Measurements from ENCODE around the gene SFN. TPM values are rescaled to one million over a fixed set of nuclear protein-coding genes. Genes with fewer than 3 reads are reported as not detected.

SFN gene
- total and polyA plus RNA-seq, 7 donors: 1.1 to 729 (median 209) TPM; not detected in 2

GRCh38 chr1:26824731-26825130 is 38.2 kb upstream of the SFN start:
- DNase-seq: no peak
- Histone ChIP-seq H3K27me3 (no peaks in the 10 kb centered on the region), H3K4me1 (peaks cover 0 to 36% (median 32%) of the 10 kb centered on the region in 4 donors), H3K36me3 (no peaks in the 10 kb centered on the region), H3K9me3 (no peaks in the 10 kb centered on the region), H3K27ac (no peak overlapping the region), H3K4me3 (no peak overlapping the region)
- 43 to 77% methylated on average over 3 of the region's 3 CpGs for WGBS, 2 donors
- intact Hi-C loops (cut with DNase I): no loop called here
- TF ChIP-seq CTCF (IDR thresholded peaks at IDR 0.05) (no peak), POLR2A (IDR thresholded peaks at IDR 0.05) (no peak), EP300 (IDR thresholded peaks at IDR 0.05) (no peak), POLR2AphosphoS5 (IDR thresholded peaks at IDR 0.05) (no peak)

GRCh38 chr1:26826261-26827105 is 36.5 kb upstream of the SFN start, which contains the start of gene ZDHHC18:
Gene ZDHHC18 (plus strand): TSS chr1:26826688. CDS start chr1:26826805, 117 bp downstream.
- TF ChIP-seq EP300 (IDR thresholded peaks at IDR 0.05) (no peak), POLR2A (IDR thresholded peaks at IDR 0.05) (no peak), POLR2AphosphoS5 (IDR thresholded peaks at IDR 0.05) (peak in 2 of 4 donors; percentile 8 to 43), CTCF (IDR thresholded peaks at IDR 0.05) (peak; percentile 16 to 44 (median 28))
- intact Hi-C loops (cut with DNase I): loop anchor here (1.0 kb wide), 1 partner anchor 39 kb away; no protein-coding TSS in a partner anchor
- Histone ChIP-seq H3K4me3 (peak within 1 kb of the TSS; percentile 68 to 90 (median 86)), H3K27ac (peak within 1 kb of the TSS; percentile 73 to 86 (median 83)), H3K36me3 (no peaks in the 10 kb centered on the region), H3K4me1 (peaks cover 0 to 40% (median 33%) of the 10 kb centered on the region in 4 donors), H3K9me3 (no peaks in the 10 kb centered on the region), H3K27me3 (no peaks in the 10 kb centered on the region)
- peak; percentile 82 for DNase-seq
- WGBS, 2 donors: 1% methylated on average over 107 of the region's 107 CpGs

GRCh38 chr1:26827106-26827604 is 35.8 kb upstream of the SFN start:
- H3K4me1 ChIP-seq: peaks cover 0 to 40% (median 33%) of the 10 kb centered on the region in 4 donors
- peaks cover 0 to 5% (median under 1%) of the 10 kb centered on the region in 4 donors for H3K36me3 ChIP-seq
- 1% methylated on average over 17 of the region's 17 CpGs for WGBS, 2 donors
- H3K4me3 ChIP-seq: peak overlapping the region; percentile 68 to 90 (median 86)
- H3K27ac ChIP-seq: peak overlapping the region; percentile 73 to 86 (median 83)
- intact Hi-C loops (cut with DNase I): no loop called here
- DNase-seq: no peak
- no peak for TF ChIP-seq EP300 (IDR thresholded peaks at IDR 0.05)
- TF ChIP-seq CTCF (IDR thresholded peaks at IDR 0.05): no peak
- TF ChIP-seq POLR2AphosphoS5 (IDR thresholded peaks at IDR 0.05): no peak
- no peak for TF ChIP-seq POLR2A (IDR thresholded peaks at IDR 0.05)
- H3K27me3 ChIP-seq: no peaks in the 10 kb centered on the region
- no peaks in the 10 kb centered on the region for H3K9me3 ChIP-seq

DNA sequence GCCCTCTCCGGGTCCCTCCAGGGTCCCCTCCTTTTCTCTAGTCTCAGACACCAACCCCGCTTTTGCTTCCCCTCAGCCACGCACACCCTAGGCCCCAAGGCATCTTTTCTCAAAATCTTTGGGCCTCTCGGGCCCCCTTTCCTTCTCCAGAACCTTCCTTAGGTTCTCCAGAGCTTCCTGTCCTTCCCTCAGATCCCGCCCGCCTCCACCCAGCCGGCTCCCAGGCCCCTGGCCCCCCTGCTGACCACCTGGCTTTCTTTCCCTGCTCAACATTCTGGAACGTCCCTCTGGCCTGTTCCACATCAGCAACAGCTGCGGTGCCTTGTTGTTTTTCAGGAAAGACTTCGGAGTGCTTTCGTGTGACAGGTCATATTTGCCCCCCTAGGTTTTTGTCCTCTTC is 35.3 kb upstream of the SFN start:
- no peaks in the 10 kb centered on the region for H3K27me3 ChIP-seq
- peak overlapping the region; percentile 68 to 90 (median 86) for H3K4me3 ChIP-seq
- intact Hi-C loops (cut with DNase I): no loop called here
- peak overlapping the region; percentile 73 to 86 (median 83) for H3K27ac ChIP-seq
- DNase-seq: no peak
- no peaks in the 10 kb centered on the region for H3K9me3 ChIP-seq
- no peak for TF ChIP-seq POLR2AphosphoS5 (IDR thresholded peaks at IDR 0.05)
- peaks cover 0 to 40% (median 33%) of the 10 kb centered on the region in 4 donors for H3K4me1 ChIP-seq
- H3K36me3 ChIP-seq: peaks cover 0 to 10% (median 3%) of the 10 kb centered on the region in 4 donors
- WGBS, 2 donors: 38 to 54% methylated on average over 11 of the region's 11 CpGs

DNA sequence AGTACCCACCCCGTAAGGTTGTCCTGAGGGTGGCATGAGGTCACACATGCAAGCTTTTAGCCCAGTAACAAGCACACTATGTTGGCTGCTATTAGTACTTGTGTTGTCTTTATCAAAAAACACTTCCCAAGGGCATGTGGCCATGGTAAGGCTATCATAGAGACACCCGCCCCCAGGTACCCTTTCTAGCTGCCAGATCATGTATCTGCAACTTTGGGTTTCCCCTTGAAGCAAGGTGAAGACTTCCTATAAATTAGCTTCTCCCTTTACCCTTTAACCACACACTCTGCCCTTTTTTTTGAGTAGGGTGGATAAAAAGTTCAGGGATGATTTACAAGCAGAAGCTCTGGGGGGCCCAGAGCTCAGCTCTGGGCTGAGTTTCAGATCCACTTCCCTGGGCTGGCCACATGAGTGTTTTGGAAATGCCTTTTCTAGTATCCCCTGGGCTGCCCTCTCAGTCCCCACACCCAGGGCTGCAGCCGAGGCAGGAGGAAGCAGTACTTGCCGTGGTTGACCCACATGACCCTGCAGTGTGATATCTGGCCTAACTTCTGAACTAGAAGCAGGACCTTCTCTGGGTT is 34.4 kb upstream of the SFN start:
- TF ChIP-seq CTCF (IDR thresholded peaks at IDR 0.05) (no peak), POLR2AphosphoS5 (IDR thresholded peaks at IDR 0.05) (no peak), EP300 (IDR thresholded peaks at IDR 0.05) (no peak), POLR2A (IDR thresholded peaks at IDR 0.05) (no peak)
- peak overlapping the region in 1 of 4 donors; percentile 86 for H3K27ac ChIP-seq
- 53 to 66% methylated on average over 4 of the region's 4 CpGs for WGBS, 2 donors

More for the DNA sequence above, 34.4 kb upstream of the SFN start:
- no peak for DNase-seq
- Histone ChIP-seq H3K27me3 (no peaks in the 10 kb centered on the region), H3K4me1 (peaks cover 0 to 40% (median 33%) of the 10 kb centered on the region in 4 donors), H3K9me3 (no peaks in the 10 kb centered on the region), H3K36me3 (peaks cover 8 to 19% (median 11%) of the 10 kb centered on the region in 4 donors), H3K4me3 (no peak overlapping the region)
- intact Hi-C loops (cut with DNase I): no loop called here

Measured in sigmoid colon (tissue), 7 donors.